ENCODE data around the gene OGDH. TPM values are rescaled to one million over a fixed set of nuclear protein-coding genes. Genes with fewer than 3 reads are reported as not detected.

OGDH gene
- total and polyA plus RNA-seq, 2 of the 13 experiments (the other 11 are each of a cell fraction or from before 2014, with no cell fraction given), result 17.4 to 25.4 TPM

- no peak for TF ChIP-seq NR2C2 (CRISPR knock-in tag; IDR thresholded peaks at IDR 0.05; ENCODE audit: borderline replicate concordance)
- TF ChIP-seq, protein P1, sequence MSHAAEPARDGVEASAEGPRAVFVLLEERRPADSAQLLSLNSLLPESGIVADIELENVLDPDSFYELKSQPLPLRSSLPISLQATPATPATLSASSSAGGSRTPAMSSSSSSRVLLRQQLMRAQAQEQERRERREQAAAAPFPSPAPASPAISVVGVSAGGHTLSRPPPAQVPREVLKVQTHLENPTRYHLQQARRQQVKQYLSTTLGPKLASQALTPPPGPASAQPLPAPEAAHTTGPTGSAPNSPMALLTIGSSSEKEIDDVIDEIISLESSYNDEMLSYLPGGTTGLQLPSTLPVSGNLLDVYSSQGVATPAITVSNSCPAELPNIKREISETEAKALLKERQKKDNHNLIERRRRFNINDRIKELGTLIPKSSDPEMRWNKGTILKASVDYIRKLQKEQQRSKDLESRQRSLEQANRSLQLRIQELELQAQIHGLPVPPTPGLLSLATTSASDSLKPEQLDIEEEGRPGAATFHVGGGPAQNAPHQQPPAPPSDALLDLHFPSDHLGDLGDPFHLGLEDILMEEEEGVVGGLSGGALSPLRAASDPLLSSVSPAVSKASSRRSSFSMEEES (CRISPR knock-in tag; IDR thresholded peaks at IDR 0.05), result no peak
- no peak for TF ChIP-seq THAP9 (CRISPR knock-in tag; IDR thresholded peaks at IDR 0.05; ENCODE audit: borderline replicate concordance)
- TF ChIP-seq ZNF383 (CRISPR knock-in tag; IDR thresholded peaks at IDR 0.05; ENCODE audit: borderline replicate concordance), result no peak
- TF ChIP-seq ZSCAN20 (CRISPR knock-in tag; IDR thresholded peaks at IDR 0.05; ENCODE audit: borderline replicate concordance), result no peak
- TF ChIP-seq HNF1A (IDR thresholded peaks at IDR 0.05; ENCODE audit: low read depth), result no peak
- no peak for TF ChIP-seq HNF1A (CRISPR knock-in tag; IDR thresholded peaks at IDR 0.05; ENCODE audit: borderline replicate concordance)
- TF ChIP-seq, protein P2, sequence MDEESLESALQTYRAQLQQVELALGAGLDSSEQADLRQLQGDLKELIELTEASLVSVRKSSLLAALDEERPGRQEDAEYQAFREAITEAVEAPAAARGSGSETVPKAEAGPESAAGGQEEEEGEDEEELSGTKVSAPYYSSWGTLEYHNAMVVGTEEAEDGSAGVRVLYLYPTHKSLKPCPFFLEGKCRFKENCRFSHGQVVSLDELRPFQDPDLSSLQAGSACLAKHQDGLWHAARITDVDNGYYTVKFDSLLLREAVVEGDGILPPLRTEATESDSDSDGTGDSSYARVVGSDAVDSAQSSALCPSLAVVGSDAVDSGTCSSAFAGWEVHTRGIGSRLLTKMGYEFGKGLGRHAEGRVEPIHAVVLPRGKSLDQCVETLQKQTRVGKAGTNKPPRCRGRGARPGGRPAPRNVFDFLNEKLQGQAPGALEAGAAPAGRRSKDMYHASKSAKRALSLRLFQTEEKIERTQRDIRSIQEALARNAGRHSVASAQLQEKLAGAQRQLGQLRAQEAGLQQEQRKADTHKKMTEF (CRISPR knock-in tag; IDR thresholded peaks at IDR 0.05), result no peak
- TF ChIP-seq TOE1 (CRISPR knock-in tag; IDR thresholded peaks at IDR 0.05), result no peak
- TF ChIP-seq HNRNPLL (IDR thresholded peaks at IDR 0.05; ENCODE audit: low read depth, low read length, poor library complexity, severe bottlenecking), result no peak
- TF ChIP-seq ZIK1 (CRISPR knock-in tag; IDR thresholded peaks at IDR 0.05; ENCODE audit: borderline replicate concordance, low read depth), result no peak
Measured at GRCh38 chr7:44634839-44635591, 28.6 kb downstream of the OGDH start (continued).
